CD14-positive monocyte (primary cell): Measurements from ENCODE around the gene MDFI. TPM values are rescaled to one million over a fixed set of nuclear protein-coding genes. Genes with fewer than 3 reads are reported as not detected.

Experiments used
- DNase-seq, 3 donors: peaks; one replicate each; pipeline ENCODE4 v3.0.0-alpha.2; 2011 to 2022
- H2AFZ ChIP-seq: 2 replicates; pipeline ENCODE4 v1.6.0; 2012; ENCODE audit warnings: mild to moderate bottlenecking, low read depth, low read length, inconsistent platforms; ENCODE audit not compliant: insufficient read depth, poor library complexity, severe bottlenecking
- H3K27ac ChIP-seq, 2 donors: 1 replicate in 1 of 2; 2 replicates in 1 of 2; pipeline ENCODE4 v1.5.1; 2012 to 2013; ENCODE audit warnings: low read length in 2 of 2, control low read depth in 1 of 2, inconsistent platforms in 1 of 2, low read depth in 1 of 2, mild to moderate bottlenecking in 1 of 2
- H3K27me3 ChIP-seq, 2 donors: one replicate each; pipeline versions ENCODE4 v1.6.0 to v1.6.1; 2011 to 2013; ENCODE audit warnings: low read length in 2 of 2; ENCODE audit not compliant: control insufficient read depth in 2 of 2, insufficient read depth in 2 of 2
- H3K36me3 ChIP-seq, 2 donors: replicated peaks in 1 of 2; 1 replicate in 1 of 2; 2 replicates in 1 of 2; pipeline versions ENCODE4 v1.5.1 to v1.6.1; 2012 to 2013; ENCODE audit warnings: low read length in 2 of 2, control low read depth in 1 of 2, inconsistent platforms in 1 of 2, mild to moderate bottlenecking in 1 of 2; ENCODE audit not compliant: insufficient read depth in 2 of 2, control insufficient read depth in 1 of 2
- H3K4me1 ChIP-seq, 2 donors: 1 replicate in 1 of 2; 2 replicates in 1 of 2; pipeline versions ENCODE4 v1.5.1 to v1.6.1; 2012 to 2013; ENCODE audit warnings: low read length in 2 of 2, control low read depth in 1 of 2, inconsistent platforms in 1 of 2, mild to moderate bottlenecking in 1 of 2, moderate library complexity in 1 of 2; ENCODE audit not compliant: insufficient read depth in 2 of 2, control insufficient read depth in 1 of 2
- H3K4me2 ChIP-seq: replicated peaks from 2 replicates; pipeline ENCODE3; 2012; ENCODE audit warnings: low read length, moderate library complexity, mild to moderate bottlenecking; ENCODE audit not compliant: poor library complexity, severe bottlenecking; ENCODE audit errors: extremely low read depth
- H3K4me3 ChIP-seq, 3 experiments: fragments of 200-600 bp in 1 of 3; sonication (generic) in 1 of 3; replicated peaks in 1 of 3; 1 replicate in 2 of 3; 2 replicates in 1 of 3; pipeline ENCODE4 v1.5.1; 2011 to 2013; ENCODE audit warnings: low read length in 3 of 3, mild to moderate bottlenecking in 3 of 3, control low read depth in 2 of 3, low read depth in 2 of 3, inconsistent platforms in 1 of 3, moderate library complexity in 1 of 3
- H3K79me2 ChIP-seq: 2 replicates; pipeline ENCODE4 v1.6.0; 2012; ENCODE audit warnings: mild to moderate bottlenecking, control low read depth, inconsistent platforms, low read length, moderate library complexity; ENCODE audit not compliant: insufficient read depth
- H3K9ac ChIP-seq: 2 replicates; pipeline ENCODE4 v1.6.0; 2017; ENCODE audit warnings: low read length, mild to moderate bottlenecking; ENCODE audit not compliant: insufficient read depth, poor library complexity, severe bottlenecking
- H3K9me3 ChIP-seq, 2 donors: replicated peaks in 1 of 2; 1 replicate in 1 of 2; 2 replicates in 1 of 2; pipeline versions ENCODE4 v1.5.1 to v1.6.1; 2012 to 2013; ENCODE audit warnings: low read length in 2 of 2, control low read depth in 1 of 2; ENCODE audit not compliant: control insufficient read depth in 1 of 2, insufficient read depth in 1 of 2
- H4K20me1 ChIP-seq: 2 replicates; pipeline ENCODE4 v1.6.0; 2012; ENCODE audit warnings: mild to moderate bottlenecking, low read length, control low read depth, moderate library complexity; ENCODE audit not compliant: insufficient read depth
- H3K27ac Mint-ChIP-seq, 7 donors: one replicate each; pipeline ENCODE4 v1.8.0; 2020; ENCODE audit warnings: mild to moderate bottlenecking in 7 of 7, mixed read lengths in 7 of 7, moderate library complexity in 6 of 7, inconsistent platforms in 2 of 7
- H3K27me3 Mint-ChIP-seq, 3 donors: one replicate each; pipeline ENCODE4 v1.8.0; 2021 to 2022; ENCODE audit warnings: low read depth in 3 of 3, mild to moderate bottlenecking in 3 of 3, mixed read lengths in 3 of 3, moderate library complexity in 3 of 3, inconsistent platforms in 1 of 3
- H3K36me3 Mint-ChIP-seq, 2 donors: one replicate each; pipeline ENCODE4 v1.8.0; 2020; ENCODE audit warnings: mixed read lengths in 2 of 2, inconsistent platforms in 1 of 2, mild to moderate bottlenecking in 1 of 2
- H3K4me1 Mint-ChIP-seq: one replicate; pipeline ENCODE4 v1.8.0; 2020; ENCODE audit warnings: mild to moderate bottlenecking, mixed read lengths
- H3K4me3 Mint-ChIP-seq, 2 donors: one replicate each; pipeline ENCODE4 v1.8.0; 2020; ENCODE audit warnings: mild to moderate bottlenecking in 2 of 2, mixed read lengths in 2 of 2, moderate library complexity in 1 of 2
- H3K9me3 Mint-ChIP-seq, 7 donors: one replicate each; pipeline ENCODE4 v1.8.0; 2020 to 2022; ENCODE audit warnings: mixed read lengths in 7 of 7, mild to moderate bottlenecking in 6 of 7, moderate library complexity in 6 of 7, inconsistent platforms in 2 of 7
- WGBS: methylation state at CpG from one replicate; pipeline ENCODE4 v1.1.5; 2013; ENCODE audit warnings: missing lambda C conversion rate; ENCODE audit not compliant: insufficient coverage; 5-methylcytosine and 5-hydroxymethylcytosine counted together
- intact Hi-C, 2 donors: fragments of 100-400 bp; cut with micrococcal nuclease; formaldehyde crosslinking; loops; one replicate each; pipeline versions ENCODE4 v1.15.0 to v1.15.1; 2023
- polyA plus RNA-seq, 3 donors: library from polyadenylated mRNA; depleted of rRNA in 1 of 3; unstranded in 2 of 3; stranded (reverse) in 1 of 3; fragments of 300-500 nt in 2 of 3; fragments of >200 nt in 1 of 3; fragmentation: Illumina TruSeq in 2 of 3; gene quantifications; 1 replicate in 2 of 3; 2 replicates in 1 of 3; pipeline ENCODE4 v1.2.3, GENCODE V29; 2012 to 2021
- TF ChIP-seq, protein P1 (sequence below): fragments of 200-600 bp; IDR thresholded peaks from one replicate; pipeline ENCODE4 v1.8.0; 2022; ENCODE audit warnings: antibody characterized with exemption, mild to moderate bottlenecking

Gene MDFI
- polyA plus RNA-seq, 3 donors: not detected

DNA sequence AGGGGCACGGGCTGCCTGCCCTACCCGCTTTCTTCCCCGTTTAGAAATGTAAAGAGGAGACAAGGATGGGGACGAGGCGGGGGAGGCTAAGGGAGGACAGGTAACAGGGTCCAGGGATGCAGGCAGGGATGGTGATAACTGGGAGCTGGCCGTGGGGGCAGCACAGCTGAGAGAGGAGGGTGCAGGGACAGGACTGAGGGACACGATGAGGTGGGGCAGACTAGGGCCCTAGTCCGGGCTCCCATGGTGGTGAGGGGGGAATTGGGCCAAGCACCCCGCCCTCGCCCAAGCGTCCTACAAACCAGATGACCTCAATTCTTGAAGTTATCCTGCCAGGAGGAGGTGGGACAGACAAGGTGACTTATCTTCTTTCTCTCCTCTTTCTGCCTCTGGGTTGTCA is 44.4 kb upstream of the MDFI start:
- peaks cover 5% of the 10 kb centered on the region for H4K20me1 ChIP-seq
- H3K9me3 ChIP-seq: no peaks in the 10 kb centered on the region
- 96% methylated on average over 6 of the region's 11 CpGs for WGBS
- intact Hi-C loops: loop anchor here (2.0 to 5.0 kb wide), 3 partner anchors 131 to 227 kb away; no protein-coding TSS in a partner anchor
- H3K9ac ChIP-seq: no peak overlapping the region
- no peak overlapping the region for H3K4me2 ChIP-seq
- H3K4me1 ChIP-seq: no peaks in the 10 kb centered on the region
- Mint-ChIP-seq H3K4me1 (no peaks in the 10 kb centered on the region), H3K27ac (no peak overlapping the region), H3K27me3 (peaks cover 0 to 2% (median 0%) of the 10 kb centered on the region in 3 donors), H3K4me3 (no peak overlapping the region), H3K9me3 (no peaks in the 10 kb centered on the region), H3K36me3 (peaks cover 46 to 65% of the 10 kb centered on the region in 2 donors)
- no peaks in the 10 kb centered on the region for H3K79me2 ChIP-seq
- TF ChIP-seq, protein P1, sequence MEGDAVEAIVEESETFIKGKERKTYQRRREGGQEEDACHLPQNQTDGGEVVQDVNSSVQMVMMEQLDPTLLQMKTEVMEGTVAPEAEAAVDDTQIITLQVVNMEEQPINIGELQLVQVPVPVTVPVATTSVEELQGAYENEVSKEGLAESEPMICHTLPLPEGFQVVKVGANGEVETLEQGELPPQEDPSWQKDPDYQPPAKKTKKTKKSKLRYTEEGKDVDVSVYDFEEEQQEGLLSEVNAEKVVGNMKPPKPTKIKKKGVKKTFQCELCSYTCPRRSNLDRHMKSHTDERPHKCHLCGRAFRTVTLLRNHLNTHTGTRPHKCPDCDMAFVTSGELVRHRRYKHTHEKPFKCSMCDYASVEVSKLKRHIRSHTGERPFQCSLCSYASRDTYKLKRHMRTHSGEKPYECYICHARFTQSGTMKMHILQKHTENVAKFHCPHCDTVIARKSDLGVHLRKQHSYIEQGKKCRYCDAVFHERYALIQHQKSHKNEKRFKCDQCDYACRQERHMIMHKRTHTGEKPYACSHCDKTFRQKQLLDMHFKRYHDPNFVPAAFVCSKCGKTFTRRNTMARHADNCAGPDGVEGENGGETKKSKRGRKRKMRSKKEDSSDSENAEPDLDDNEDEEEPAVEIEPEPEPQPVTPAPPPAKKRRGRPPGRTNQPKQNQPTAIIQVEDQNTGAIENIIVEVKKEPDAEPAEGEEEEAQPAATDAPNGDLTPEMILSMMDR: no peak
- DNase-seq: no peak
- H2AFZ ChIP-seq: no peak overlapping the region
- peaks cover 22 to 49% of the 10 kb centered on the region in 2 donors for H3K36me3 ChIP-seq
- no peaks in the 10 kb centered on the region for H3K27me3 ChIP-seq
- H3K4me3 ChIP-seq: no peak overlapping the region
- no peak overlapping the region for H3K27ac ChIP-seq

DNA sequence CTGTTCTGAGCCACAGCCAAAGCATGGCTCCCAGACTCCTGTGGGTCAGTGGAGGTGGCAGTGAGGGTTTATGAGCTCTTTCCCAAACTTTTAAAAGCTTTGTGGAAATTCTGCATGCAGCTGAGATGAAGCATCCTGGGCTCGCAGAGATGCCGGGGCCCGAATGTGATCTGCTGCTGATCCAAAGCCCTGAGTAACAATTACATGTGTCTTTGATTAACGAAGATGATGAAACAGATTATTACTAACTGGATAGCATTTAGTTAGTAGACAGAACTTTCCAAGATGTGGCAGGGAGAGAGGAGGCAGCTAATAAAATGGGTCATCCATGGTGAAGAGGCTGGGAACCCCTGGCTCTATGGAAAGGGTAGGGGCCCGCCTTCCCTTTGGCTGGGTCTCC is 43.9 kb upstream of the MDFI start:
- 100% methylated on average over 4 of the region's 5 CpGs for WGBS
- DNase-seq: no peak
- no peak overlapping the region for H3K27ac Mint-ChIP-seq
- Histone ChIP-seq H4K20me1 (peaks cover 5% of the 10 kb centered on the region), H3K4me1 (no peaks in the 10 kb centered on the region), H3K27ac (no peak overlapping the region), H3K27me3 (no peaks in the 10 kb centered on the region), H3K4me3 (no peak overlapping the region), H3K9ac (no peak overlapping the region), H3K9me3 (no peaks in the 10 kb centered on the region), H3K36me3 (peaks cover 24 to 45% of the 10 kb centered on the region in 2 donors), H2AFZ (no peak overlapping the region), H3K79me2 (no peaks in the 10 kb centered on the region), H3K4me2 (no peak overlapping the region)
- peaks cover 46 to 70% of the 10 kb centered on the region in 2 donors for H3K36me3 Mint-ChIP-seq
- no peaks in the 10 kb centered on the region for H3K9me3 Mint-ChIP-seq
- intact Hi-C loops: loop anchor here in 1 of 2 donors (5.0 kb wide), 1 partner anchor 227 kb away; no protein-coding TSS in a partner anchor
- peaks cover 0 to 2% (median 0%) of the 10 kb centered on the region in 3 donors for H3K27me3 Mint-ChIP-seq
- no peaks in the 10 kb centered on the region for H3K4me1 Mint-ChIP-seq
- H3K4me3 Mint-ChIP-seq: no peak overlapping the region
- TF ChIP-seq, protein P1: no peak
